GM10248 (cell line): ENCODE data around the gene MAMSTR.
"Not testable (repeated sequence)": the region's sequence is repeated elsewhere in the genome, so short reads cannot be mapped to it uniquely, and the experiment has no call there.

Experiments
- CTCF ChIA-PET: fragments of 300-600 bp; sonication (Branson Sonifier 250); formaldehyde crosslinking; extraction: SDS; loops from one replicate; lab custom pipeline; 2021; ENCODE audit warnings: antibody characterized with exemption; lab: Yijun Ruan, JAX
- POLR2A ChIA-PET: fragments of 350-650 bp; sonication (Branson Sonifier 250); formaldehyde crosslinking; extraction: SDS; loops from one replicate; lab custom pipeline; 2020; ENCODE audit warnings: antibody characterized with exemption; lab: Yijun Ruan, JAX
- DNase-seq: peaks from one replicate; pipeline ENCODE4 v3.0.0; 2012; ENCODE audit errors: extremely low spot score
- TF ChIP-seq, protein P1 (sequence below): IDR thresholded peaks from 2 replicates; pipeline ENCODE4 v1.5.1; 2012; ENCODE audit warnings: mild to moderate bottlenecking, low read depth; ENCODE audit errors: extremely low read depth, missing control alignments, control extremely low read depth

The MAMSTR gene

DNA sequence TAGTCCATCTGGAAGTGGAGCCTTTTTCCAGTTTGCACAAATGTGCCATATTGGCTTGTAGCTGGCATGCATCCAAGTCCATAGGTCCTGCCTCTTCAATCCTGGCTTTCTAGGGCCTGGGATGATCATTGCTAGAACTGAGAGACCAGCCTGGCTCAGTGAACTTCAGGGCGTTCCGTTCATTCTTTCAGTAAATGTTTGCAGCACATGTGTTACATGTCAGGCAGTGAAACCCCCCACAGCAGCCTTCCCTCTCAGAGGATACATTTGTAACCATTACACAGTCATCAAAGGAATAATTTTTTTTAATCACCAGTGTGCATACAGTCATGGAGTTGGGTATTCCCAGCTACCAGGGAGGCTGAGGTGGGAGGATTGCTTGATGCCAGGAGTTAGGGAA lies 14.1 kb downstream of the MAMSTR start:
- ChIA-PET POLR2A (no interaction called here), CTCF (interaction anchor here (1.0 to 1.5 kb wide), 2 partner anchors 31 to 90 kb away, joined by 3 read pairs; no protein-coding TSS in a partner anchor)
- DNase-seq = no peak
- TF ChIP-seq, protein P1, sequence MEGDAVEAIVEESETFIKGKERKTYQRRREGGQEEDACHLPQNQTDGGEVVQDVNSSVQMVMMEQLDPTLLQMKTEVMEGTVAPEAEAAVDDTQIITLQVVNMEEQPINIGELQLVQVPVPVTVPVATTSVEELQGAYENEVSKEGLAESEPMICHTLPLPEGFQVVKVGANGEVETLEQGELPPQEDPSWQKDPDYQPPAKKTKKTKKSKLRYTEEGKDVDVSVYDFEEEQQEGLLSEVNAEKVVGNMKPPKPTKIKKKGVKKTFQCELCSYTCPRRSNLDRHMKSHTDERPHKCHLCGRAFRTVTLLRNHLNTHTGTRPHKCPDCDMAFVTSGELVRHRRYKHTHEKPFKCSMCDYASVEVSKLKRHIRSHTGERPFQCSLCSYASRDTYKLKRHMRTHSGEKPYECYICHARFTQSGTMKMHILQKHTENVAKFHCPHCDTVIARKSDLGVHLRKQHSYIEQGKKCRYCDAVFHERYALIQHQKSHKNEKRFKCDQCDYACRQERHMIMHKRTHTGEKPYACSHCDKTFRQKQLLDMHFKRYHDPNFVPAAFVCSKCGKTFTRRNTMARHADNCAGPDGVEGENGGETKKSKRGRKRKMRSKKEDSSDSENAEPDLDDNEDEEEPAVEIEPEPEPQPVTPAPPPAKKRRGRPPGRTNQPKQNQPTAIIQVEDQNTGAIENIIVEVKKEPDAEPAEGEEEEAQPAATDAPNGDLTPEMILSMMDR = no peak

DNA sequence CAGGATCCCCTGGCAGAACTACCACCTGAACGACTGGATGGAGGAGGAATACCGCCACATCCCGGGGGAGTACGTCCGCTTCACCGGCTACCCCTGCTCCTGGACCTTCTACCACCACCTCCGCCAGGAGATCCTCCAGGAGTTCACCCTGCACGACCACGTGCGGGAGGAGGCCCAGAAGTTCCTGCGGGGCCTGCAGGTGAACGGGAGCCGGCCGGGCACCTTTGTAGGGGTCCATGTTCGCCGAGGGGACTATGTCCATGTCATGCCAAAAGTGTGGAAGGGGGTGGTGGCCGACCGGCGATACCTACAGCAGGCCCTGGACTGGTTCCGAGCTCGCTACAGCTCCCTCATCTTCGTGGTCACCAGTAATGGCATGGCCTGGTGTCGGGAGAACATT lies 16.2 kb downstream of the MAMSTR start:
- DNase-seq = no peak
- CTCF ChIA-PET = interaction anchor here (1.1 to 1.5 kb wide), 2 partner anchors 10 to 84 kb away, joined by 3 read pairs; no protein-coding TSS in a partner anchor
- TF ChIP-seq, protein P1 = no peak
- POLR2A ChIA-PET = no interaction called here

DNA sequence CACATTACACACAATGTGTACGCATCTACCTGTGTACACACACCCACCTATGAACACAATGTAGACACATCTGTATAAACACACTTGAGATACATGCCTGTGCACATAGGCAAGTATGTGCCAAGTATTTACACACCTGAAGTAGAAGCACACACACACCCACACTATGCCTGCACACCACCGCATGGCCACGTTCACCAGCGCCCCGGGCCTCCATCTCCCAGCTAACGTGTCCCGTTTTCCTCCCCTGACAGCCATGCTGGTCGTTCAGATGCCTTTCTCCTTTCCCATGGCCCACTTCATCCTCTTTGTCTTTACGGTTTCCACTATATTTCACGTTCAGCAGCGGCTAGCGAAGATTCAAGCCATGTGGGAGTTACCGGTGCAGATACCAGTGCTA lies 16.8 kb downstream of the MAMSTR start:
- TF ChIP-seq, protein P1 = no peak
- ChIA-PET POLR2A (no interaction called here), CTCF (interaction anchor here (1.1 to 1.5 kb wide), 2 partner anchors 10 to 85 kb away, joined by 3 read pairs; no protein-coding TSS in a partner anchor)
- no peak for DNase-seq

DNA sequence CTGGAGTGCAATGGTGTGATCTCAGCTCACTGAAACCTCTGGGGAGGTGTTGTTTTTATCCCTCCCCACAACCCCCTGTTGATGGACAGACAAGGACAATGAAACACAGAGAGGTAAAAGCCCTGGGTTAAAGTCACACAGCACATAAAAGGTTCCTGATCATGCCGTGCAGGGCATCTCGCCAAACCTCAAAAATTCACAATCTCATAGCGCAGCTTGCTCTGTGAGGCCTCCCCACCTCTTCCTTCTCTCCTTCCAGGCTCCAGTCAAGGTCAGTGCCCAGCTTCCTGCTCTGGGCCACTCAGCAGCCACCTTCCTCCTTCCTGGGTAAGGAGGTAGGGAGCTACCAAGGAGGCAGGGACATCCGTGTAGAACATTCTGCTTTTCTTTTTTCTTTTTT lies 21.5 kb downstream of the MAMSTR start:
- ChIA-PET POLR2A (no interaction called here), CTCF (interaction anchor here (1.6 kb wide), 1 partner anchor 53 kb away, joined by 3 read pairs; no protein-coding TSS in a partner anchor)
- TF ChIP-seq, protein P1 = no peak
- DNase-seq = no peak

DNA sequence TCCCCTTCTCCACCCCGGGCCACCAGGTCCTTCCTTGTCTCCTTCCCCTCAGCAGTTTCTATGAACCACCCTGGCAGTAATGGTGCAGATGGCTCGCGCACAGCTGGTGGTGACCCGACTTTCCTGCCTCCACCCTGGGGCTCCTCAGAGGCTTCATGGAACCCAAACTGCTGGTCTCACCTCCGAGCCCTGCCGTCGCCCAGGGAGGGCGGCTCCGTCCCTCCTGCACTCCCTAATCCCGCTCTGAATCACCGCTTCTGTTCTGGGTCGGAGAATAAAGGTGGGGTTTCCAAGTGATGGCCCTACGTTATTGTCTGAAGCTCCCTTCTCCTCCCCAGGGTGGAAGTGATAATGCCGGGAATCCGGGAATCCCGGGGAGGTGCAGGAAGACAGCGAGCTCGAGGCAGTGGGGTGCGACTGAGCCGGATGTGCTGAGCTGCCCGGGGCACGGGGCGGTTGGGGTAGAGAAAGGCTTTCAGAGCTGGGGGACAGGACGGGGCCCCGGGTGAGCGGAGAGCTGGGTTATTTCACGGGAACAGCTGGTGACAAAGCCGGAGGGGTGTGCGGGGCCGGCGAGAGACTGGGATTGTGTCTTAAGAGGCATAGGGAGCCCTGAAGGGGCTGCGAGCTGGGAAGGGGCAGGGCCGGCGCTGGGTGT lies 23.0 kb downstream of the MAMSTR start:
- TF ChIP-seq, protein P1 = no peak
- no peak for DNase-seq
- POLR2A ChIA-PET = no interaction called here
- CTCF ChIA-PET = interaction anchor here (0.7 to 1.0 kb wide), 4 partner anchors 9 to 99 kb away, joined by 3 to 4 read pairs (median 3); partner anchors contain the start of gene NTN5

DNA sequence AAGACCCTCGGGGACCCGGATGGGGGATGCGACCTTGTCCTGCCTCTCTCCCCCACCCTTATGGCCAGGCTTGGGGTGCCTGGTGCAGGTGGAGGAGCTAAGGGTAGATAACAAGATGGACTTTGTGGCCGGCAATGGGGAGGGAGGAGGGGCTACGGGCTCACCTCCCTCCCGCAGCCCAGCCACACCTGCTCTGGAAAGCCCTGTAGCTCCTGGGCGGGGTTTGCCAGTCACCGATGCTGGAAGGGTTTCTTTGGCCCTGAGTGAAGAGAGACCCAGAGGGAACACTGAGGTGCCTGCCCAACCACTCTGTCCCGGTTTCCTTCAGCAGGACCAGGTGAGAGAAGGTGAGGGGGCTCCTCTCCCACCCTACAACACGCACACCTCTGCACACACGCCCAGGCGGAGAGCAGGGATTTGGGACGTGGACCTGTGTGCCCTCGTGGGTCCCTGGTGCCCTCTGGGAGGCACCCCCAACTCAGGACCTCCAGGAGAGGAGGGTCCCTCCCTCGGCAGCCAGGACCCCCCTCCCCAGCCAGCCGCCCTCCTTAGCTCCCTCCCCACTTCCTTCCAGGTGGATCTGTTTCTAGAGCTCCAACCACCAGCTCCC lies 23.7 kb downstream of the MAMSTR start, which contains the start of gene FUT2:
FUT2 (plus strand) TSS at position 229 of the 610 bp plus-strand sequence. CDS start 6,986 bp downstream, outside the sequence.
- ChIA-PET CTCF (interaction anchor here (0.7 to 1.0 kb wide), 3 partner anchors 23 to 100 kb away, joined by 3 to 4 read pairs (median 3); partner anchors contain the start of gene NTN5), POLR2A (no interaction called here)
- no peak for DNase-seq
- TF ChIP-seq, protein P1 = no peak

DNA sequence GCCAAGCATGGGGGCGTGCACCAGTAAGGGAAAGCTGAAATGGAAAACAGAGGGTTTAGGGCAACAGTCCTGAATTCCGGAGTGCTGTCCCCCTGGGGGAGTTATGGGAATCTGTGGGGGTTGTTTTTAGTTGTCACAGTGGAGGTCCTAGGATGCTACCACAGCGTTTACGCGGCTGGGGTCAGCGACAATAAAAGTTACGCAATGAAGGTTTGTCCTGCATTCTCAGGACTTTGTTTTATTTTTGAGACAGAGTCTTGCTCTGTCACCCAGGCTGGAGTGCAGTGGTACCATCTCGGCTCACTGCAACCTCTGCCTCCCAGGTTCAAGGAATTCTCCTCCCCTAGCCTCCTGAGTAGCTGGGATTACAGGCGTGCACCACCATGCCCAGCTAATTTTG lies 25.9 kb downstream of the MAMSTR start:
- CTCF ChIA-PET = interaction anchor here (1.1 to 1.7 kb wide), 2 partner anchors 19 to 149 kb away, joined by 5 read pairs; no protein-coding TSS in a partner anchor
- POLR2A ChIA-PET, DNase-seq: not testable (repeated sequence)
